A673 (cell line): ENCODE measurements around the gene TUFM. TPM values are rescaled to one million over a fixed set of nuclear protein-coding genes. Genes with fewer than 3 reads are reported as not detected.

Experiments
- BruUV-seq: library from RNA; stranded (reverse); fragments of 400-500 nt; replicated peaks from 2 replicates; lab custom pipeline; 2021; lab: Mats Ljungman, UMichigan
- CTCF ChIA-PET: fragments of 300-600 bp; sonication (Branson Sonifier 250); formaldehyde crosslinking; loops from one replicate; lab custom pipeline; 2022; ENCODE audit warnings: antibody characterized with exemption; lab: Charles Lee
- POLR2A ChIA-PET: fragments of 300-600 bp; sonication (Branson Sonifier 250); formaldehyde crosslinking; loops from one replicate; lab custom pipeline; 2022; ENCODE audit warnings: antibody characterized with exemption; ENCODE audit not compliant: low non-redundant PET; lab: Charles Lee
- DNase-seq: peaks from one replicate; pipeline ENCODE4 v3.0.0-alpha.2; 2015; ENCODE audit warnings: low spot score
- H3K27ac ChIP-seq: fragments of 200-600 bp; sonication (generic); 2 replicates; pipeline ENCODE4 v1.5.1; 2016; ENCODE audit warnings: mixed run types, low read depth, mild to moderate bottlenecking, mixed read lengths, antibody characterized with exemption, low read length; ENCODE audit not compliant: poor library complexity, severe bottlenecking
- H3K27me3 ChIP-seq: fragments of 200-600 bp; sonication (generic); replicated peaks from 2 replicates; pipeline ENCODE4 v1.6.1; 2017; ENCODE audit warnings: mixed run types, low read depth, mild to moderate bottlenecking, mixed read lengths, antibody characterized with exemption, low read length; ENCODE audit not compliant: insufficient read depth, poor library complexity
- H3K36me3 ChIP-seq: fragments of 200-600 bp; sonication (generic); 2 replicates; pipeline ENCODE4 v1.6.1; 2016; ENCODE audit warnings: mixed run types, mild to moderate bottlenecking, mixed read lengths, antibody characterized with exemption, low read length; ENCODE audit not compliant: insufficient read depth, poor library complexity, severe bottlenecking
- H3K4me1 ChIP-seq: fragments of 200-600 bp; sonication (generic); 2 replicates; pipeline ENCODE4 v1.6.1; 2017; ENCODE audit warnings: mixed run types, mild to moderate bottlenecking, mixed read lengths, antibody characterized with exemption, low read length; ENCODE audit not compliant: insufficient read depth, poor library complexity, severe bottlenecking
- H3K4me3 ChIP-seq: fragments of 200-600 bp; sonication (generic); 2 replicates; pipeline ENCODE4 v1.5.1; 2016; ENCODE audit warnings: low read depth, mixed run types, mild to moderate bottlenecking, mixed read lengths, low read length; ENCODE audit not compliant: poor library complexity, severe bottlenecking
- H3K9me3 ChIP-seq: fragments of 200-600 bp; sonication (generic); 2 replicates; pipeline ENCODE4 v1.6.1; 2016; ENCODE audit warnings: mixed run types, low read depth, mild to moderate bottlenecking, mixed read lengths, antibody characterized with exemption, low read length; ENCODE audit not compliant: poor library complexity, severe bottlenecking
- EZH2 ChIP-seq: fragments of 200-600 bp; sonication (generic); IDR thresholded peaks from 2 replicates; pipeline ENCODE4 v1.6.1; 2017; ENCODE audit warnings: borderline replicate concordance, low read depth, mild to moderate bottlenecking, mixed read lengths, antibody characterized with exemption, low read length; ENCODE audit not compliant: poor library complexity, severe bottlenecking
- intact Hi-C: fragments of 100-400 bp; cut with micrococcal nuclease; formaldehyde crosslinking; loops from one replicate; pipeline ENCODE4 v1.10.0; 2022; ENCODE audit not compliant: unreplicated experiment
- total RNA-seq: library from RNA; stranded (reverse); gene quantifications from 2 replicates; pipeline ENCODE4 v1.2.3, GENCODE V29; 2021
- TF ChIP-seq, protein P1 (sequence below): fragments of 300-800, 200-600 bp; sonication (generic); conservative IDR thresholded peaks from 2 replicates; pipeline ENCODE4 v1.5.1; 2017; ENCODE audit warnings: low read depth, mild to moderate bottlenecking, antibody characterized with exemption, low read length, moderate library complexity, mixed read lengths

Gene TUFM
- total RNA-seq, 1 experiment from 2014 or later: 228 TPM

DNA sequence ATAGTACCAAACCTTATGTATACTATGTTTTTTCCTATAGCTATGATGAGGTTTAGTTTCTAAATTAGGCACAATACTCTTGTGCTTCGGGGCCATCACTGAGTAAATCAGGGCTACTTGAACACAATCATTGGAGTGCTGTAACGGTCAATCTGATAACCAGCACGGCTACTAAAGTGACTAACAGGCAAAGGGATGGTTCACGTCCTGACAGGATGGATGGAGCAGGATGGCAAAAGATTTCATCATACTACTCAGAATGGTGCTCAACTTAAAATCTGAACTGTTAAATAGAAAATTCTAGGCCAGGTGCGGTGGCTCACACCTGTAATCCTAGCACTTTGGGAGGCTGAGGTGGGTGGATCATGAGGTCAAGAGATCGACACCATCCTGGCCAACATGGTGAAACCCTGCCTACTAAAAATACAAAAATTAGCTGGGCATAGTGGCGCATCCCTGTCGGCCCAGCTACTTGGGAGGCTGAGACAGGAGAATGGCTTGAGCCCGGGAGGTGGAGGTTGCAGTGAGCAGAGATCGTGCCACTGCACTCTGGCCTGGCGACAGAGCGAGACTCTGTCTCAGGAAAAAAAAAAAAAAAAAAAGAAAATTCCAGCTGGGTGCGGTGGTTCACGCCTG lies 7.0 kb downstream of the TUFM start:
- no peak overlapping the region for H3K27ac ChIP-seq
- ChIA-PET POLR2A (interaction anchor here (0.6 kb wide), 1 partner anchor 639 kb away, joined by 12 read pairs; no protein-coding TSS in a partner anchor), CTCF (no interaction called here)
- peaks cover 66% of the 10 kb centered on the region for H3K36me3 ChIP-seq
- no TSS peak for BruUV-seq
- intact Hi-C loops: no loop called here
- H3K9me3 ChIP-seq: no peaks in the 10 kb centered on the region
- DNase-seq: no peak
- H3K4me3 ChIP-seq: no peak overlapping the region
- H3K27me3 ChIP-seq: no peaks in the 10 kb centered on the region
- no peaks in the 10 kb centered on the region for H3K4me1 ChIP-seq
- TF ChIP-seq EZH2: no peak
- TF ChIP-seq, protein P1, sequence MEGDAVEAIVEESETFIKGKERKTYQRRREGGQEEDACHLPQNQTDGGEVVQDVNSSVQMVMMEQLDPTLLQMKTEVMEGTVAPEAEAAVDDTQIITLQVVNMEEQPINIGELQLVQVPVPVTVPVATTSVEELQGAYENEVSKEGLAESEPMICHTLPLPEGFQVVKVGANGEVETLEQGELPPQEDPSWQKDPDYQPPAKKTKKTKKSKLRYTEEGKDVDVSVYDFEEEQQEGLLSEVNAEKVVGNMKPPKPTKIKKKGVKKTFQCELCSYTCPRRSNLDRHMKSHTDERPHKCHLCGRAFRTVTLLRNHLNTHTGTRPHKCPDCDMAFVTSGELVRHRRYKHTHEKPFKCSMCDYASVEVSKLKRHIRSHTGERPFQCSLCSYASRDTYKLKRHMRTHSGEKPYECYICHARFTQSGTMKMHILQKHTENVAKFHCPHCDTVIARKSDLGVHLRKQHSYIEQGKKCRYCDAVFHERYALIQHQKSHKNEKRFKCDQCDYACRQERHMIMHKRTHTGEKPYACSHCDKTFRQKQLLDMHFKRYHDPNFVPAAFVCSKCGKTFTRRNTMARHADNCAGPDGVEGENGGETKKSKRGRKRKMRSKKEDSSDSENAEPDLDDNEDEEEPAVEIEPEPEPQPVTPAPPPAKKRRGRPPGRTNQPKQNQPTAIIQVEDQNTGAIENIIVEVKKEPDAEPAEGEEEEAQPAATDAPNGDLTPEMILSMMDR: no peak

- H3K4me3 ChIP-seq: no peak overlapping the region
- ChIA-PET CTCF (no interaction called here), POLR2A (interaction anchor here (0.7 kb wide), 1 partner anchor 11 kb away, joined by 4 read pairs; no protein-coding TSS in a partner anchor)
- peaks cover 66% of the 10 kb centered on the region for H3K36me3 ChIP-seq
- no peaks in the 10 kb centered on the region for H3K27me3 ChIP-seq
- H3K9me3 ChIP-seq: no peaks in the 10 kb centered on the region
- TF ChIP-seq EZH2: no peak
- TF ChIP-seq, protein P1: no peak
- no peaks in the 10 kb centered on the region for H3K4me1 ChIP-seq
- DNase-seq: no peak
- no peak overlapping the region for H3K27ac ChIP-seq
- intact Hi-C loops: no loop called here
- BruUV-seq: no TSS peak
Observed at GRCh38 chr16:28838558-28838918, 7.6 kb downstream of the TUFM start.

DNA sequence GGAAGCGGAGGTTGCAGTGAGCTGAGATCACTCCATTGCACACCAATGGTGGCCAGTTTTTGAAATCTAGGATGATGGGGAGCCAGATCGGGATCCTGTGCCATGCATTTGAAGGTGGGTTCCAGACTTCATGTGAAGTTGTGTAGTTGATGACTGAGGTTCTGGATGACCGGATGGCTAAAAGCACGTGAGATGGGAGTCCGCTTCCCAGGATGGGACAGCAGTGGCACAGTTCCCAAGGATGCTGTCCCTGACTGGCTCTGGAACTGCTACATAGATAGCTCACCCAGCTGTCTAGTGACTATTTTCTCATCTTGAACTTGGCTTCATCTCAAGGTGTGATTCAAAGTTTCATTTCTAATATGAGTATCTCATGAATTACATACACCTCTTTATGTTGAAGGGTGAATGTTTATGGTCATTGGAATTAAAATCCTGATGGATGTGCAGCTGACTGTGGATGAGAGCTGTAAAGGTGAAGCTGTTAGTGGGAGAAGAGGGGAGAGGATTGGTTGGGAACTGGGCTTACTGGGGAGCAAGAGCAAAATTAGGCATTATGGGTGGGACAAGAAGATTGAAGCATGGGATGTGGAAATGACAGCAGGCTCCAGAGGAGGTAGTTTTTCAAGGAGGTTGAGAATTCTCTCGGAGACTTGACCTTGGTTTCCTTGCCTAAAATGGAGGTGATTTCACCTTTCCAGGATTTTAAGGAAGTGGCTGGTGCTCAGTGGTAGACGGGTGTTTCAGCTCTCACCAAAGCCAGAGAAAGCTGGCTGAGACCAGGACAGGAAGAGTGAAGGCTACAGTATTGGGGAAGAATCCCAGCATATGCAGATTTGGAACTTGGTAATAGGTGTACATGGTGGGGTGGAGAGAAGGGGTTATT lies 8.2 kb downstream of the TUFM start:
- Histone ChIP-seq H3K4me3 (no peak overlapping the region), H3K9me3 (no peaks in the 10 kb centered on the region), H3K27ac (no peak overlapping the region), H3K36me3 (peaks cover 66% of the 10 kb centered on the region), H3K4me1 (no peaks in the 10 kb centered on the region), H3K27me3 (no peaks in the 10 kb centered on the region)
- DNase-seq: no peak
- ChIA-PET CTCF (no interaction called here), POLR2A (interaction anchor here (0.7 kb wide), 1 partner anchor 11 kb away, joined by 4 read pairs; no protein-coding TSS in a partner anchor)
- intact Hi-C loops: no loop called here
- BruUV-seq: no TSS peak
- TF ChIP-seq EZH2: no peak
- TF ChIP-seq, protein P1: no peak
